A549 treated with Mapracorat at 1 μM for 4 hours (cell line): ENCODE measurements around the gene DLL1. TPM values are rescaled to one million over a fixed set of nuclear protein-coding genes. Genes with fewer than 3 reads are reported as not detected.

Source experiments
- total RNA-seq: library from RNA; stranded (reverse); fragments of 200-300 nt; extraction: Qiagen RNA extraction; gene quantifications from 5 replicates; pipeline ENCODE4 v1.2.3, GENCODE V29; 2022

The DLL1 gene, protein sequence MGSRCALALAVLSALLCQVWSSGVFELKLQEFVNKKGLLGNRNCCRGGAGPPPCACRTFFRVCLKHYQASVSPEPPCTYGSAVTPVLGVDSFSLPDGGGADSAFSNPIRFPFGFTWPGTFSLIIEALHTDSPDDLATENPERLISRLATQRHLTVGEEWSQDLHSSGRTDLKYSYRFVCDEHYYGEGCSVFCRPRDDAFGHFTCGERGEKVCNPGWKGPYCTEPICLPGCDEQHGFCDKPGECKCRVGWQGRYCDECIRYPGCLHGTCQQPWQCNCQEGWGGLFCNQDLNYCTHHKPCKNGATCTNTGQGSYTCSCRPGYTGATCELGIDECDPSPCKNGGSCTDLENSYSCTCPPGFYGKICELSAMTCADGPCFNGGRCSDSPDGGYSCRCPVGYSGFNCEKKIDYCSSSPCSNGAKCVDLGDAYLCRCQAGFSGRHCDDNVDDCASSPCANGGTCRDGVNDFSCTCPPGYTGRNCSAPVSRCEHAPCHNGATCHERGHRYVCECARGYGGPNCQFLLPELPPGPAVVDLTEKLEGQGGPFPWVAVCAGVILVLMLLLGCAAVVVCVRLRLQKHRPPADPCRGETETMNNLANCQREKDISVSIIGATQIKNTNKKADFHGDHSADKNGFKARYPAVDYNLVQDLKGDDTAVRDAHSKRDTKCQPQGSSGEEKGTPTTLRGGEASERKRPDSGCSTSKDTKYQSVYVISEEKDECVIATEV
- total RNA-seq: 0.12 to 0.35 TPM (median 0.15 TPM) in 5 replicates

DNA sequence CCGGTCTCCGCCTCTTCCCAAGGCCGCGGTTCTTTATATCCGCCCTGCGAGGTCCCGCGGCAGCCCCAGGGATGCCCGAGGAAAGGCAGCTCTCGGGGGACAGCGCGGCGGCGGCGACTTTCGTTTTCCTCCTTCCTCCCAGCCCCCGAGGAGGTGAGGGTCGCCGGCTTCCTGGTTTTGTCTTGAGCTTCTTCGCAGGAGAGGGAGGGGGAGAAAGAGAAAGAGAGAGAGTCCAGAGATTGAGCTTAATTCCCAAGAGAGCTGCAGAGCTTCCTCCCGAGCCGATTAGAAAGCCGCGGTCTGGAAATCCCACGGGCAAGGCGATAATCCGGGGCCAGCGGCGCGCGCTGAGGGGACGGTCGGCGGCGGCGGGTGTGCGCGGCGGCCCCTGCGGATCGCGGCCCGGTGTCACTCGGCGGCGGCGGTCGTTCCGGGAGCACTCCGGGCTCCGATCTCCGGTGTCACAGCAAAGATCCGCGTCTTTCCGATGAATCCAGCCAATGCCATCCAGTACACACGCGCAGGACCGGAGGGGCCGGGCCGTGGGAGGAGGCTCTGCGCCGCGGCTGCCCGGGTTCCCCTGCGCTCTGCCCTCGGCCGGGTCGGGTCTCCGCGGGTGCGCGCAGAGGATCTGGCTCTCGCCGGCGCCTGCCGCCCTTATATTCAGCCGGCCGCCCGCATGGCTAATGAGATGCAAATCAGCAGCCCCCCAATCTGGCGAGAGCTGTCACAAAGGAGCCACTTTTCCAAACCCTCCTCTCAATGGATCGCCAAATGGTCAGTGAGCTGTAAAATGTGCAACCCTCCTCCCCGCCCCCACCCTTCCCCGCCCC is at the start of gene DLL1:
TSS of gene DLL1 (minus strand) at position 783 of the 833 bp plus-strand sequence. CDS start 939 bp downstream, outside the sequence.

DNA sequence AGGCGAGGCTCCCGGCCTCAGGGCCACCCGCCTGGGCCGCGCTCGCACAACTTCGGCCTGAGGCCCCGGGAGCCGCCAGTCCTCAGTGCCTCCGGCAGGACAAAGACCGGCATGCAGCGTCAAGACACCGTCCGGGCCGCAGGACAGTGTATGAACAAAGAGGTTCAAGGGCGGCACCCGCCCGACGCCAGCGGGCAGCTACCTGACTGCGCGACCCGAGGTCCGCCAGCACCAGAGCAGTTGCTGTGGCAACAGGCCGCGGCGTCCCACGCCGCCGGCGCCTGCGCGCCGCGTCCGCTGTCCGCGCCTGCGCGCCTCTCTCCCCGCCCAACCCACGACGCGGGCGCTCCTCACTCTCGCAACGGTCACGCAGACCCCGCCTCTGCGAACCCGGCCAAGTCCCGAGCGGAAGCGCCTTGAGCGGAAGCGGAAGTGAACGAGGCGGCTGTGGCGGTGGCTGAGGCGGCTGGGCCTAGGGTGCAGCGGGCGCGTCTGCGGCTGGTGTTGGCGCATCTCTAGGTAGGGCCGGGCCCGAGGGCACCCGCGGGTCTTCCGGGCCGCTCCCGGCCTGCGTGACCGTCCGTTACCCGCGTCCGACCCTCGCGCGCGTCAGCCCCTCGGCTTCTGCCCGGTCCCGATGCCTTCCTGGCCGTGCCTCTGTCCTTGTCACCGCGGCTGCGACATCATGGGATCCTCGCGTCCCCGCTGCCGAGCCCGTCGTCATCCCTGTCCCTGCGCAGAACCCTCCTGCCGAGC is 15.6 kb upstream of the DLL1 start, which contains the start of gene FAM120B:
TSS of gene FAM120B (plus strand) at position 435 of the 756 bp plus-strand sequence. CDS start 10,633 bp downstream, outside the sequence.

Other genes with a start within 250 kb of the DLL1 start
- 8.5 to 10.5 TPM (median 10.4 TPM) in 5 replicates for gene FAM120B, start 15.7 kb upstream of the DLL1 start, total RNA-seq